Upper lobe of right lung (tissue), 1 donor: ENCODE results near the gene FIBCD1. TPM values are rescaled to one million over a fixed set of nuclear protein-coding genes. Genes with fewer than 3 reads are reported as not detected.

Experiments used
- ATAC-seq: fragments of 200-7000 bp; cut with Tn5 transposase; one replicate; pipeline ENCODE4 v1.9.1; 2020; ENCODE audit warnings: mild to moderate bottlenecking, moderate library complexity
- DNase-seq: peaks from one replicate; pipeline ENCODE4 v3.0.0-alpha.2; 2020
- H3K27ac ChIP-seq: fragments of 200-600 bp; one replicate; pipeline ENCODE4 v1.8.0; 2022
- H3K27me3 ChIP-seq: fragments of 200-600 bp; one replicate; pipeline ENCODE4 v1.8.0; 2022; ENCODE audit warnings: mild to moderate bottlenecking
- H3K36me3 ChIP-seq: fragments of 200-600 bp; one replicate; pipeline ENCODE4 v1.8.0; 2022
- H3K4me1 ChIP-seq: fragments of 200-600 bp; one replicate; pipeline ENCODE4 v1.8.0; 2022
- H3K4me3 ChIP-seq: fragments of 200-600 bp; one replicate; pipeline ENCODE4 v1.8.0; 2022; ENCODE audit warnings: mild to moderate bottlenecking
- H3K9me3 ChIP-seq: fragments of 200-600 bp; one replicate; pipeline ENCODE4 v1.8.0; 2022
- CTCF ChIP-seq: fragments of 200-600 bp; IDR thresholded peaks from one replicate; pipeline ENCODE4 v1.8.0; 2022; ENCODE audit warnings: antibody characterized with exemption
- intact Hi-C: fragments of 100-400 bp; cut with DNase I; formaldehyde crosslinking; loops from one replicate; pipeline ENCODE4 v1.11.0; 2022
- total RNA-seq: library from RNA; stranded (reverse); fragmentation: NEBNext Ultra II Directional; extraction: Animal tissue kit (Norgen Biotek cat#: 25700); gene quantifications from one replicate; pipeline ENCODE4 v1.2.1, GENCODE V29; 2021
- donor health status: DM: no; HTN: yes; CAD: no; lungs with severe emphysema.

The FIBCD1 gene
- total RNA-seq, 1 donor from 2014 or later = 2.7 TPM

GRCh38 chr9:130975932-130976841, 37.1 kb upstream of the FIBCD1 start:
- Histone ChIP-seq H3K27me3 (peaks cover 32% of the 10 kb centered on the region), H3K27ac (no peak overlapping the region), H3K9me3 (no peaks in the 10 kb centered on the region), H3K4me3 (no peak overlapping the region), H3K36me3 (no peaks in the 10 kb centered on the region), H3K4me1 (no peaks in the 10 kb centered on the region)
- TF ChIP-seq CTCF = no peak
- DNase-seq (no peak), ATAC-seq (no peak)
- intact Hi-C loops = no loop called here

- Histone ChIP-seq H3K27ac (no peak overlapping the region), H3K36me3 (no peaks in the 10 kb centered on the region), H3K4me1 (no peaks in the 10 kb centered on the region), H3K4me3 (no peak overlapping the region), H3K27me3 (peaks cover 25% of the 10 kb centered on the region), H3K9me3 (no peaks in the 10 kb centered on the region)
- no peak for ATAC-seq
- no peak for TF ChIP-seq CTCF
- intact Hi-C loops = no loop called here
- DNase-seq = no peak
These were observed 36.1 kb upstream of the FIBCD1 start for GRCh38 chr9:130975156-130975555.

GRCh38 chr9:130974697-130975096, 35.6 kb upstream of the FIBCD1 start:
- H3K9me3 ChIP-seq = no peaks in the 10 kb centered on the region
- H3K27ac ChIP-seq = no peak overlapping the region
- H3K4me1 ChIP-seq = no peaks in the 10 kb centered on the region
- no peaks in the 10 kb centered on the region for H3K36me3 ChIP-seq
- intact Hi-C loops = no loop called here
- DNase-seq (no peak), ATAC-seq (no peak)
- peaks cover 21% of the 10 kb centered on the region for H3K27me3 ChIP-seq
- H3K4me3 ChIP-seq = no peak overlapping the region
- TF ChIP-seq CTCF = no peak

- DNase-seq (no peak), ATAC-seq (no peak)
- intact Hi-C loops = no loop called here
- Histone ChIP-seq H3K4me1 (no peaks in the 10 kb centered on the region), H3K4me3 (no peak overlapping the region), H3K27ac (no peak overlapping the region), H3K9me3 (no peaks in the 10 kb centered on the region), H3K36me3 (no peaks in the 10 kb centered on the region), H3K27me3 (peaks cover 15% of the 10 kb centered on the region)
- TF ChIP-seq CTCF = no peak
These were observed 34.7 kb upstream of the FIBCD1 start for GRCh38 chr9:130973686-130974281.

GRCh38 chr9:130972957-130973685, 34.1 kb upstream of the FIBCD1 start:
- Histone ChIP-seq H3K9me3 (no peaks in the 10 kb centered on the region), H3K27ac (no peak overlapping the region), H3K27me3 (peaks cover 15% of the 10 kb centered on the region), H3K4me3 (no peak overlapping the region), H3K36me3 (no peaks in the 10 kb centered on the region), H3K4me1 (no peaks in the 10 kb centered on the region)
- intact Hi-C loops = no loop called here
- no peak for TF ChIP-seq CTCF
- DNase-seq (no peak), ATAC-seq (no peak)
